ENCODE results near the gene KIRREL1. TPM values are rescaled to one million over a fixed set of nuclear protein-coding genes. Genes with fewer than 3 reads are reported as not detected.

The KIRREL1 gene
- total RNA-seq, 1 donor from 2014 or later, result 51.6 TPM

GRCh38 chr1:158107916-158108315 is 114.5 kb downstream of the KIRREL1 start:
- Mint-ChIP-seq H3K27ac (no peak overlapping the region), H3K4me1 (ENCODE audit: unreplicated experiment) (peaks cover 14% of the 10 kb centered on the region), H3K9me3 (no peaks in the 10 kb centered on the region), H3K36me3 (peaks cover 6% of the 10 kb centered on the region), H3K27me3 (peaks cover 19% of the 10 kb centered on the region), H3K4me3 (no peak overlapping the region)
- TF ChIP-seq CTCF (conservative IDR thresholded peaks at IDR 0.05), result no peak
- no peak for DNase-seq (ENCODE audit: extremely low spot score, unreplicated experiment)

GRCh38 chr1:158112994-158113758 is 119.7 kb downstream of the KIRREL1 start:
- peak; percentile 80 for TF ChIP-seq CTCF (conservative IDR thresholded peaks at IDR 0.05)
- DNase-seq (ENCODE audit: extremely low spot score, unreplicated experiment), result peak; percentile 78
- Mint-ChIP-seq H3K9me3 (no peaks in the 10 kb centered on the region), H3K4me1 (ENCODE audit: unreplicated experiment) (peaks cover 29% of the 10 kb centered on the region), H3K4me3 (peak overlapping the region; percentile 85), H3K27ac (peak overlapping the region; percentile 22), H3K27me3 (peaks cover 36% of the 10 kb centered on the region), H3K36me3 (peaks cover 6% of the 10 kb centered on the region)

GRCh38 chr1:158113759-158114127 is 120.3 kb downstream of the KIRREL1 start:
- no peaks in the 10 kb centered on the region for H3K9me3 Mint-ChIP-seq
- H3K27ac Mint-ChIP-seq, result peak overlapping the region; percentile 22
- DNase-seq (ENCODE audit: extremely low spot score, unreplicated experiment), result no peak
- peak overlapping the region; percentile 85 for H3K4me3 Mint-ChIP-seq
- TF ChIP-seq CTCF (conservative IDR thresholded peaks at IDR 0.05), result no peak
- peaks cover 39% of the 10 kb centered on the region for H3K27me3 Mint-ChIP-seq
- peaks cover 35% of the 10 kb centered on the region for H3K4me1 Mint-ChIP-seq (ENCODE audit: unreplicated experiment)
- H3K36me3 Mint-ChIP-seq, result peaks cover 6% of the 10 kb centered on the region

GRCh38 chr1:158115126-158115525 is 121.7 kb downstream of the KIRREL1 start:
- Mint-ChIP-seq H3K4me1 (ENCODE audit: unreplicated experiment) (peaks cover 43% of the 10 kb centered on the region), H3K27ac (no peak overlapping the region), H3K36me3 (peaks cover 6% of the 10 kb centered on the region), H3K9me3 (no peaks in the 10 kb centered on the region), H3K27me3 (peaks cover 40% of the 10 kb centered on the region), H3K4me3 (peak overlapping the region; percentile 3)
- no peak for DNase-seq (ENCODE audit: extremely low spot score, unreplicated experiment)
- TF ChIP-seq CTCF (conservative IDR thresholded peaks at IDR 0.05), result no peak

GRCh38 chr1:158116311-158117167 is 123.1 kb downstream of the KIRREL1 start:
- Mint-ChIP-seq H3K4me3 (peak overlapping the region; percentile 48), H3K4me1 (ENCODE audit: unreplicated experiment) (peaks cover 53% of the 10 kb centered on the region), H3K27me3 (peaks cover 46% of the 10 kb centered on the region), H3K36me3 (peaks cover 6% of the 10 kb centered on the region), H3K27ac (peak overlapping the region; percentile 82), H3K9me3 (no peaks in the 10 kb centered on the region)
- no peak for DNase-seq (ENCODE audit: extremely low spot score, unreplicated experiment)
- TF ChIP-seq CTCF (conservative IDR thresholded peaks at IDR 0.05), result no peak

Measured in type B pancreatic cell (in vitro differentiated cells).